HCT116 (cell line): ENCODE measurements around the gene GTF3C4. TPM values are rescaled to one million over a fixed set of nuclear protein-coding genes. Genes with fewer than 3 reads are reported as not detected.

ENCODE experiments used
- ATAC-seq: fragments of 200-7000 bp; cut with Tn5 transposase; 2 replicates; pipeline ENCODE4 v1.9.1; 2020; ENCODE audit warnings: mild to moderate bottlenecking, moderate library complexity
- BruUV-seq: library from RNA; stranded (reverse); fragments of 400-500 nt; replicated peaks from 2 replicates; lab custom pipeline; 2021; lab: Mats Ljungman, UMichigan
- CTCF ChIA-PET: fragments of 300-600 bp; sonication (Branson Sonifier 250); formaldehyde crosslinking; loops from one replicate; lab custom pipeline; 2021; ENCODE audit warnings: antibody characterized with exemption; lab: Charles Lee
- POLR2A ChIA-PET: fragments of 300-600, 350-600 bp; sonication (Branson Sonifier 250); formaldehyde crosslinking; loops from one replicate; lab custom pipeline; 2021; ENCODE audit warnings: antibody characterized with exemption; lab: Charles Lee
- RAD21 ChIA-PET, 2 experiments: fragments of 300-600 bp; sonication (Branson Sonifier 250); formaldehyde crosslinking; loops; one replicate each; lab custom pipeline; 2023; ENCODE audit warnings: low total read pairs in 2 of 2; ENCODE audit not compliant: uncharacterized antibody in 2 of 2, unreplicated experiment in 2 of 2, low non-redundant PET in 1 of 2; lab: Charles Lee
- DNase-seq: peaks from one replicate; pipeline ENCODE4 v3.0.0-alpha.2; 2010; ENCODE audit warnings: low read depth, low spot score
- H2AFZ ChIP-seq: fragments of 200-600 bp; shearing (Covaris generic), sonication (generic); 2 replicates; pipeline ENCODE4 v1.6.1; 2017; ENCODE audit warnings: low read depth, mixed run types, mixed read lengths, antibody characterized with exemption, low read length; ENCODE audit not compliant: poor library complexity, severe bottlenecking
- H3K27ac ChIP-seq: 2 replicates; pipeline ENCODE4 v1.5.1; 2012; ENCODE audit warnings: low read depth, low read length
- H3K27me3 ChIP-seq: fragments of 200-600 bp; sonication (generic); 2 replicates; pipeline ENCODE4 v1.6.1; 2016; ENCODE audit warnings: mixed run types, low read length, mixed read lengths; ENCODE audit not compliant: insufficient read depth
- H3K36me3 ChIP-seq, 2 experiments: fragments of 200-500 bp in 1 of 2; fragments of 200-600 bp in 1 of 2; sonication (Bioruptor generic) in 1 of 2; sonication (generic) in 1 of 2; 2 replicates each; pipeline versions ENCODE4 v1.5.1 to v1.6.1; 2014 to 2016; ENCODE audit warnings: low read length in 2 of 2, inconsistent platforms in 1 of 2, mixed read lengths in 1 of 2, mixed run types in 1 of 2; ENCODE audit not compliant: insufficient read depth in 2 of 2, control insufficient read depth in 1 of 2
- H3K4me1 ChIP-seq, 2 experiments: fragments of 200-600 bp in 1 of 2; sonication (generic) in 1 of 2; 2 replicates each; pipeline versions ENCODE4 v1.5.1 to v1.6.1; 2012 to 2017; ENCODE audit warnings: low read length in 2 of 2, inconsistent platforms in 1 of 2, mild to moderate bottlenecking in 1 of 2, mixed read lengths in 1 of 2, mixed run types in 1 of 2, moderate library complexity in 1 of 2; ENCODE audit not compliant: insufficient read depth in 2 of 2, control insufficient read depth in 1 of 2
- H3K4me2 ChIP-seq: fragments of 200-600 bp; sonication (generic); 2 replicates; pipeline ENCODE4 v1.6.1; 2017; ENCODE audit warnings: mixed run types, low read length, mixed read lengths
- H3K4me3 ChIP-seq, 2 experiments: fragments of 200-600 bp in 1 of 2; sonication (generic) in 1 of 2; replicated peaks in 1 of 2; 2 replicates each; pipeline ENCODE4 v1.5.1; 2011 to 2016; ENCODE audit warnings: low read length in 2 of 2, control low read depth in 1 of 2, low read depth in 1 of 2, mild to moderate bottlenecking in 1 of 2, mixed read lengths in 1 of 2, mixed run types in 1 of 2
- H3K79me2 ChIP-seq: fragments of 200-600 bp; sonication (generic); 2 replicates; pipeline ENCODE4 v1.6.1; 2017; ENCODE audit warnings: mild to moderate bottlenecking, mixed run types, low read length, moderate library complexity, mixed read lengths; ENCODE audit not compliant: insufficient read depth
- H3K9ac ChIP-seq: fragments of 200-600 bp; sonication (generic); 2 replicates; pipeline ENCODE4 v1.6.1; 2016; ENCODE audit warnings: low read length, mixed read lengths
- H3K9me2 ChIP-seq: fragments of 200-600 bp; sonication (generic), shearing (Covaris generic); 2 replicates; pipeline ENCODE4 v1.6.1; 2017; ENCODE audit warnings: mixed run types, mild to moderate bottlenecking, moderate library complexity; ENCODE audit not compliant: insufficient read depth
- H3K9me3 ChIP-seq, 2 experiments: fragments of 200-500 bp in 1 of 2; fragments of 200-600 bp in 1 of 2; sonication (Bioruptor generic) in 1 of 2; sonication (generic) in 1 of 2; 2 replicates each; pipeline ENCODE4 v1.6.1; 2014 to 2017; ENCODE audit warnings: low read length in 2 of 2, mixed read lengths in 2 of 2, inconsistent platforms in 1 of 2, low read depth in 1 of 2, mild to moderate bottlenecking in 1 of 2, mixed run types in 1 of 2, moderate library complexity in 1 of 2; ENCODE audit not compliant: control insufficient read depth in 1 of 2, insufficient read depth in 1 of 2
- H4K20me1 ChIP-seq: fragments of 200-600 bp; sonication (generic), shearing (Covaris generic); 2 replicates; pipeline ENCODE4 v1.6.1; 2017; ENCODE audit warnings: mixed run types, mild to moderate bottlenecking, moderate library complexity; ENCODE audit not compliant: insufficient read depth
- CTCF ChIP-seq, 3 experiments: fragments of 200-600 bp in 1 of 3; sonication (generic) in 1 of 3; IDR thresholded peaks in 2 of 3; conservative IDR thresholded peaks in 1 of 3; 2 replicates each; pipeline ENCODE4 v1.5.1; 2012 to 2017; ENCODE audit warnings: low read depth in 2 of 3, low read length in 2 of 3, antibody characterized with exemption in 1 of 3, borderline replicate concordance in 1 of 3, control low read depth in 1 of 3, mild to moderate bottlenecking in 1 of 3, mixed read lengths in 1 of 3, mixed run types in 1 of 3, moderate library complexity in 1 of 3; ENCODE audit not compliant: insufficient read depth in 1 of 3
- EZH2 ChIP-seq: fragments of 200-600 bp; sonication (generic); IDR thresholded peaks from 2 replicates; pipeline ENCODE4 v1.6.1; 2017; ENCODE audit warnings: antibody characterized with exemption, mixed run types
- EZH2phosphoT487 ChIP-seq: fragments of 200-600 bp; IDR thresholded peaks from 2 replicates; pipeline ENCODE4 v1.6.1; 2018; ENCODE audit warnings: antibody characterized with exemption, borderline replicate concordance
- FOSL1 ChIP-seq: IDR thresholded peaks from 2 replicates; pipeline ENCODE4 v1.6.1; 2012; ENCODE audit warnings: low read depth
- POLR2A ChIP-seq: IDR thresholded peaks from 2 replicates; pipeline ENCODE4 v1.7.0; 2011; ENCODE audit warnings: borderline replicate concordance; ENCODE audit not compliant: insufficient read depth, insufficient read length; ENCODE audit errors: extremely low read depth
- POLR2AphosphoS5 ChIP-seq: IDR thresholded peaks from 2 replicates; pipeline ENCODE4 v1.6.1; 2011; ENCODE audit warnings: mild to moderate bottlenecking, low read depth, low read length, moderate library complexity
- REST ChIP-seq: IDR thresholded peaks from 2 replicates; pipeline ENCODE4 v1.6.1; 2012; ENCODE audit warnings: low read depth
- SIN3A ChIP-seq: IDR thresholded peaks from 2 replicates; pipeline ENCODE4 v1.6.1; 2012; ENCODE audit warnings: low read depth
- SP1 ChIP-seq: IDR thresholded peaks from 2 replicates; pipeline ENCODE4 v1.6.1; 2012; ENCODE audit warnings: low read depth
- SRF ChIP-seq: IDR thresholded peaks from 2 replicates; pipeline ENCODE4 v1.6.1; 2012; ENCODE audit warnings: low read depth
- TCF7L2 ChIP-seq: IDR thresholded peaks from 2 replicates; pipeline ENCODE4 v1.7.0; 2011; ENCODE audit warnings: borderline replicate concordance, inconsistent platforms; ENCODE audit not compliant: insufficient read depth, insufficient read length; ENCODE audit errors: extremely low read depth
- YY1 ChIP-seq: IDR thresholded peaks from 2 replicates; pipeline ENCODE4 v1.6.1; 2011; ENCODE audit warnings: low read length, low read depth, moderate library complexity, mild to moderate bottlenecking; ENCODE audit not compliant: insufficient replicate concordance; ENCODE audit errors: extremely low read depth
- ZFX ChIP-seq: fragments of 450-650 bp; IDR thresholded peaks from 2 replicates; pipeline ENCODE4 v1.6.1; 2017
- ZNF274 ChIP-seq: fragments of 200-500 bp; sonication (Bioruptor generic); IDR thresholded peaks from 2 replicates; pipeline ENCODE4 v1.6.1; 2014; ENCODE audit warnings: mild to moderate bottlenecking, low read depth, low read length, inconsistent platforms
- intact Hi-C: fragments of 100-400 bp; cut with micrococcal nuclease; formaldehyde crosslinking; loops from 2 replicates; pipeline ENCODE4 v1.10.0; 2022
- total RNA-seq: library from RNA; stranded (reverse); gene quantifications from one replicate; pipeline ENCODE4 v1.2.1, GENCODE V29; 2021; ENCODE audit not compliant: unreplicated experiment

GTF3C4 gene
- total RNA-seq, 1 experiment from 2014 or later = 26.4 TPM

GRCh38 chr9:132627594-132627993, 42.7 kb upstream of the GTF3C4 start:
- ChIA-PET RAD21 (no interaction called here), POLR2A (no interaction called here), CTCF (no interaction called here)
- Histone ChIP-seq H4K20me1 (no peaks in the 10 kb centered on the region), H3K9me2 (no peaks in the 10 kb centered on the region), H3K9ac (no peak overlapping the region), H3K27me3 (no peaks in the 10 kb centered on the region), H3K27ac (no peak overlapping the region), H3K9me3 (no peaks in the 10 kb centered on the region), H3K4me2 (no peak overlapping the region), H3K4me1 (no peaks in the 10 kb centered on the region), H3K79me2 (no peaks in the 10 kb centered on the region), H3K4me3 (no peak overlapping the region), H2AFZ (no peak overlapping the region), H3K36me3 (peaks cover 20 to 55% of the 10 kb centered on the region in 2 experiments)
- TF ChIP-seq YY1 (no peak), ZFX (no peak), POLR2A (no peak), CTCF (IDR thresholded peaks at IDR 0.05 in 2 of 3, conservative IDR thresholded peaks at IDR 0.05 in 1 of 3; ENCODE audit: borderline replicate concordance in 1 of 3, insufficient read depth in 1 of 3, low read depth in 2 of 3, low read length in 2 of 3) (no peak), EZH2phosphoT487 (no peak), POLR2AphosphoS5 (no peak), ZNF274 (no peak), TCF7L2 (no peak), FOSL1 (no peak), SRF (no peak), SIN3A (no peak), SP1 (no peak), REST (no peak), EZH2 (no peak)
- no TSS peak for BruUV-seq
- ATAC-seq (no peak), DNase-seq (no peak)
- intact Hi-C loops = no loop called here
